ENCODE data around the gene PHACTR3.
A peak's percentile ranks its signal among the peaks of the same experiment; 100 is the strongest.

PHACTR3 gene

GRCh38 chr20:59807909-59808728 is 203.8 kb downstream of the PHACTR3 start:
- H3K27ac ChIP-seq (ENCODE audit: low read length): no peak overlapping the region
- no peaks in the 10 kb centered on the region for H3K9me2 ChIP-seq (replicated peaks; ENCODE audit: insufficient read depth, low read length)
- H3K79me2 ChIP-seq (ENCODE audit: low read length): no peaks in the 10 kb centered on the region
- no peak for DNase-seq
- H2AFZ ChIP-seq (ENCODE audit: low read length): no peak overlapping the region
- no peak overlapping the region for H3K4me3 ChIP-seq (ENCODE audit: low read length)
- TF ChIP-seq EZH2phosphoT487 (IDR thresholded peaks at IDR 0.05; ENCODE audit: low read length) (no peak), EZH2 (optimal IDR thresholded peaks at IDR 0.05; ENCODE audit: low read depth, low read length) (no peak)
- no peaks in the 10 kb centered on the region for H4K20me1 ChIP-seq (ENCODE audit: insufficient read depth, low read length)
- H3K9me3 ChIP-seq (replicated peaks; ENCODE audit: insufficient read depth, low read length): no peaks in the 10 kb centered on the region
- no peaks in the 10 kb centered on the region for H3K27me3 ChIP-seq (replicated peaks; ENCODE audit: insufficient read depth, low read length)
- no peak overlapping the region for H3K9ac ChIP-seq (ENCODE audit: low read length)
- peaks cover 10% of the 10 kb centered on the region for H3K4me1 ChIP-seq (ENCODE audit: low read length)
- H3F3A ChIP-seq (ENCODE audit: insufficient read depth, low read length): peaks cover 5% of the 10 kb centered on the region
- no peak overlapping the region for H3K4me2 ChIP-seq (ENCODE audit: low read depth, low read length)
- H3K36me3 ChIP-seq (replicated peaks; ENCODE audit: insufficient read depth, low read length): no peaks in the 10 kb centered on the region

GRCh38 chr20:59808729-59809381 is 204.5 kb downstream of the PHACTR3 start:
- H3K27me3 ChIP-seq (replicated peaks; ENCODE audit: insufficient read depth, low read length): no peaks in the 10 kb centered on the region
- TF ChIP-seq EZH2 (optimal IDR thresholded peaks at IDR 0.05; ENCODE audit: low read depth, low read length) (no peak), CTCF (IDR thresholded peaks at IDR 0.05; ENCODE audit: low read length) (no peak), EZH2phosphoT487 (IDR thresholded peaks at IDR 0.05; ENCODE audit: low read length) (no peak)

DNA sequence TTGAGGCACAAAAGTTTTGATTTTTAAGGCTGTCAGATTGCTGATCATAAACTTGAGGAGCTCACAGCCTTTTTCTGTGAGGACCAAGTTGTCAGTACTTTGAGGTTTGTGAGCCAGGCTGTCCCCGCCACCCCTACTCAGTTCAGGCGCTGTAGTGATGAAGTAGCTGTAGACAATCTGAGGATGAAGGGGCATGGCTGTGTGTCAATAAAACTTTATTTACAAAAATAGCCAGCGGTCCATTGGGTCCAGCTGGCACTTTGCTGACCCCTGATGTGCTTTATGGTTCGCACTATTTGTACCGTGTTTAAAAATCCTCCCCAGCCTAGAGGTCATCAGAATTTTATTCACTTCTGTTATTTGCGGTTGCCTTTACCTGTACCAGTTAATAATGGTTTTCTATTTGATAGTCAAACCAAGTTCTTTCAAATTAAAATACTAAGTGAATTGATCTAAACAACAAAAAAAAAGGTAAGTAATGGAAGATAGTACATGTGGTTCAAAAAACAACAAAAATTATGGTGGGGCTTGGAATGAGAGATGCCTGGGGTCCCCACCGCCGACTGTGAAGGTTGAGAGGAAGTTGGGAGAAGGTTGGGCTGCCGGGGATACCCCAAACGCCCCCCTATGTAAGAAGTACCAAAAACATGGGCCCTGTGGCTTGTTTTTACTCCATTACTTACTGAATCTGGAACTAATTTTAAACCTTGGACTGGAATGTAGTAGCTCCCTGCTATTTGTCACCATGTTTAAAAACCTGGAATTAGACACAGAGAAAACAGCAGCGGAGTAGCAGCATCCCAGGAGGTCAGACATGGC is 205.5 kb downstream of the PHACTR3 start:
- Histone ChIP-seq H3K27ac (ENCODE audit: low read length) (peak overlapping the region; percentile 74; the same call in 1 of the 2 replicates), H3K27me3 (replicated peaks; ENCODE audit: insufficient read depth, low read length) (no peaks in the 10 kb centered on the region), H3K4me3 (ENCODE audit: low read length) (peak overlapping the region; percentile 4; the same call in 1 of the 2 replicates), H2AFZ (ENCODE audit: low read length) (0 out of 2 replicates have a peak overlapping the region, but pooled peaks have one; percentile 62), H3K4me1 (ENCODE audit: low read length) (peaks cover 10% of the 10 kb centered on the region), H4K20me1 (ENCODE audit: insufficient read depth, low read length) (no peaks in the 10 kb centered on the region), H3K9ac (ENCODE audit: low read length) (peak overlapping the region; percentile 46; the same call in 1 of the 2 replicates), H3K9me3 (replicated peaks; ENCODE audit: insufficient read depth, low read length) (no peaks in the 10 kb centered on the region), H3F3A (ENCODE audit: insufficient read depth, low read length) (peaks cover 5% of the 10 kb centered on the region), H3K79me2 (ENCODE audit: low read length) (no peaks in the 10 kb centered on the region), H3K36me3 (replicated peaks; ENCODE audit: insufficient read depth, low read length) (no peaks in the 10 kb centered on the region), H3K9me2 (replicated peaks; ENCODE audit: insufficient read depth, low read length) (no peaks in the 10 kb centered on the region), H3K4me2 (ENCODE audit: low read depth, low read length) (peak overlapping the region; percentile 38)
- no peak for DNase-seq
- TF ChIP-seq CTCF (IDR thresholded peaks at IDR 0.05; ENCODE audit: low read length) (no peak), EZH2 (optimal IDR thresholded peaks at IDR 0.05; ENCODE audit: low read depth, low read length) (no peak), EZH2phosphoT487 (IDR thresholded peaks at IDR 0.05; ENCODE audit: low read length) (no peak)

More at GRCh38 chr20:59808729-59809381, 204.5 kb downstream of the PHACTR3 start:
- H3K9me2 ChIP-seq (replicated peaks; ENCODE audit: insufficient read depth, low read length): no peaks in the 10 kb centered on the region
- peaks cover 10% of the 10 kb centered on the region for H3K4me1 ChIP-seq (ENCODE audit: low read length)
- peak overlapping the region; percentile 38 for H3K4me2 ChIP-seq (ENCODE audit: low read depth, low read length)
- no peaks in the 10 kb centered on the region for H3K9me3 ChIP-seq (replicated peaks; ENCODE audit: insufficient read depth, low read length)
- H3K4me3 ChIP-seq (ENCODE audit: low read length): peak overlapping the region; percentile 19; the same call in 1 of the 2 replicates
- no peaks in the 10 kb centered on the region for H3K36me3 ChIP-seq (replicated peaks; ENCODE audit: insufficient read depth, low read length)
- peaks cover 5% of the 10 kb centered on the region for H3F3A ChIP-seq (ENCODE audit: insufficient read depth, low read length)
- peak overlapping the region; percentile 39; the same call in 1 of the 2 replicates for H3K9ac ChIP-seq (ENCODE audit: low read length)
- H4K20me1 ChIP-seq (ENCODE audit: insufficient read depth, low read length): no peaks in the 10 kb centered on the region
- H3K27ac ChIP-seq (ENCODE audit: low read length): peak overlapping the region; percentile 74; the same call in 1 of the 2 replicates
- DNase-seq: peak; percentile 85
- peak overlapping the region; percentile 62; the same call in 1 of the 2 replicates for H2AFZ ChIP-seq (ENCODE audit: low read length)
- H3K79me2 ChIP-seq (ENCODE audit: low read length): no peaks in the 10 kb centered on the region

Data from MM.1S (cell line).